Measurements from ENCODE around the gene SUGP2. TPM values are rescaled to one million over a fixed set of nuclear protein-coding genes. Genes with fewer than 3 reads are reported as not detected.

SUGP2 gene
- 72.9 TPM for polyA plus RNA-seq (2013)

DNA sequence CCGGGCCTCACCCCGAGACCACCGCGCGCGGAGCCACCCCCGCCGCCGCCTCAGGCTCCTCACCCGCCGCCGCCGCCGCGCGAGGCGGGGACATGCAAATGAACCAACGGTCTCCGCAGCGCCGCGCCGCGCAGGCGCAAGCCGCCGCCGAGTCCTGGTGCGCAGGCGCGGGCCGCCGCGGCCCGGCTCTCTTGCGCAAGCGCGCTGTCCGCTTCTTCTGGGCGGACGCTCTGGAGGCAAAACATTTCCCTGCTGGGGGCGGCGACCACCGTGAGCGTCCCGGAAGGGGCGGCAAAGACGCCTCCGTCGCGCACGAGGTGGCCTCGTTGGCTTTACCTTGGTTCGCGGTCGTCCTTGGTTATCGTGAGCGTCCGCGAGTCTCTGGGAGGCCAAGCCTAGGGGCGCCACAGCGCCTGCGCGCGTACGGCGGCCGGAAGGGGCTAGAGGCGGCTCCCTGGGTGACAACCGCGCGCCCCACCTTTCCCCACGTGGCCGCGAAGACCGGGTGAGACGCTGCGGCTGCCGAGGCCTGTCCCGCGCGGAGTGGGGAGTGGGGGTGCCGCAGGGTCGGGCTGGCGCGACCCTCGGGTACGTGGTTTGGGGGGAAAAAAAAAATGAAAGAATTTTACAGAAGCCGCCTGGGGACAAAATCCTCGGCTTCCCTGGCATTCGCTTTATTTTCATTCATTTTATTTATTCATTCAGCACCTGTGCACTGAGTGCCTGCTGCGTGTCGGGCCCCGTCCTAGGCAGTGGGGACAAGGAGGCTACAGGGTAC, at the start of gene SUGP2, which contains the start of gene ARMC6:
TSS of gene SUGP2 (minus strand) at position 92 of the 778 bp plus-strand sequence. CDS start 2,446 bp downstream, outside the sequence.
TSS of gene ARMC6 (plus strand) at position 178 of the 778 bp plus-strand sequence. CDS start 607 bp downstream, outside the sequence.
- H3K36me3 ChIP-seq (ENCODE audit: control insufficient read depth in 4 of 4, insufficient read depth in 4 of 4, low read length in 3 of 4): peaks cover 3 to 43% (median 25%) of the 10 kb centered on the region in 4 experiments
- CTCF ChIA-PET: no interaction called here
- no peaks in the 10 kb centered on the region for H3K27me3 ChIP-seq (replicated peaks in 2 of 5; ENCODE audit: control insufficient read depth in 4 of 5, insufficient read depth in 5 of 5, low read length in 4 of 5)
- H3K9me3 ChIP-seq (ENCODE audit: control extremely low read depth in 1 of 5, control insufficient read depth in 4 of 5, insufficient read depth in 2 of 5, low read depth in 1 of 5, low read length in 4 of 5): peaks cover 0 to 5% (median 3%) of the 10 kb centered on the region in 5 experiments
- peak within 1 kb of the TSS; percentile 75 to 97 (median 89) for H3K4me3 ChIP-seq (ENCODE audit: control insufficient read depth in 1 of 7, extremely low read depth in 1 of 7, insufficient read depth in 4 of 7, low read depth in 2 of 7, low read length in 6 of 7)
- POLR2A ChIA-PET: no interaction called here
- 0% methylated on average over 85 of the region's 94 CpGs for WGBS (ENCODE audit: insufficient coverage)
- DNase-seq: peak; percentile 87 to 94 (median 94)
- H3K27ac ChIP-seq (ENCODE audit: insufficient read depth in 1 of 2, low read depth in 1 of 2, low read length in 2 of 2, poor library complexity in 1 of 2, severe bottlenecking in 2 of 2): peak within 1 kb of the TSS; percentile 75 to 92
- peaks cover 0 to 31% (median 21%) of the 10 kb centered on the region in 4 experiments for H3K4me1 ChIP-seq (ENCODE audit: control extremely low read depth in 1 of 4, control insufficient read depth in 4 of 4, insufficient read depth in 4 of 4, low read length in 3 of 4)

DNA sequence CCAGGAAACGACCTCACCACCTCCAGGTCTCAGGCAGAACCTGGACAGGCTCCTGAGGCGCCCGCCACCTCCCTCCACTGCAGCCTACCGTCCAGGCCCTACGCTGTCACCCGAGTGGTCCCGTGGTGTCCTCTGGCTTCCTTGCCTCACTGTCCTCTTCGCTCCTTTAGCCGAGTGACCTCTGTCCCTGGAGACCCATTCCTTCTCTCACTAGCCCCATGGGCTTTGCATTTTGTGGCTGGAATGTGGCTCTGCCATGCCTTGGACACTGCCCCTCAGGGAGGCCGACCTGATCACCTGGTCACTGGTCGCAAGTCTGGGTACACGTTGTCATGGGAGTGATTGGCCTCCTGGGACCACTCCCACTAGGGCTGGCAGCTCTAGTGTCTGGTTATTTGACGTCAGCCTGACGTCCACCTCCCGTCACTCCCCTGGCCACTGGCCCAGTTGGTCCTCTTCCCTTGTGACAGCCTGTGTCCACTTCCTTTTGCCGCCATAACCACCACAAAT, 48.4 kb upstream of the SUGP2 start:
- Histone ChIP-seq H3K36me3 (ENCODE audit: control insufficient read depth in 4 of 4, insufficient read depth in 4 of 4, low read length in 3 of 4) (no peaks in the 10 kb centered on the region), H3K4me3 (ENCODE audit: control insufficient read depth in 1 of 7, extremely low read depth in 1 of 7, insufficient read depth in 4 of 7, low read depth in 2 of 7, low read length in 6 of 7) (no peak overlapping the region), H3K4me1 (ENCODE audit: control extremely low read depth in 1 of 4, control insufficient read depth in 4 of 4, insufficient read depth in 4 of 4, low read length in 3 of 4) (no peaks in the 10 kb centered on the region), H3K9me3 (ENCODE audit: control extremely low read depth in 1 of 5, control insufficient read depth in 4 of 5, insufficient read depth in 2 of 5, low read depth in 1 of 5, low read length in 4 of 5) (no peaks in the 10 kb centered on the region), H3K27ac (ENCODE audit: insufficient read depth in 1 of 2, low read depth in 1 of 2, low read length in 2 of 2, poor library complexity in 1 of 2, severe bottlenecking in 2 of 2) (no peak overlapping the region), H3K27me3 (replicated peaks in 2 of 5; ENCODE audit: control insufficient read depth in 4 of 5, insufficient read depth in 5 of 5, low read length in 4 of 5) (no peaks in the 10 kb centered on the region)
- ChIA-PET POLR2A (interaction anchor here (1.1 kb wide), 1 partner anchor 18 kb away, joined by 3 read pairs; no protein-coding TSS in a partner anchor), CTCF (no interaction called here)
- no peak for DNase-seq
- 94% methylated on average over 15 of the region's 16 CpGs for WGBS (ENCODE audit: insufficient coverage)

DNA sequence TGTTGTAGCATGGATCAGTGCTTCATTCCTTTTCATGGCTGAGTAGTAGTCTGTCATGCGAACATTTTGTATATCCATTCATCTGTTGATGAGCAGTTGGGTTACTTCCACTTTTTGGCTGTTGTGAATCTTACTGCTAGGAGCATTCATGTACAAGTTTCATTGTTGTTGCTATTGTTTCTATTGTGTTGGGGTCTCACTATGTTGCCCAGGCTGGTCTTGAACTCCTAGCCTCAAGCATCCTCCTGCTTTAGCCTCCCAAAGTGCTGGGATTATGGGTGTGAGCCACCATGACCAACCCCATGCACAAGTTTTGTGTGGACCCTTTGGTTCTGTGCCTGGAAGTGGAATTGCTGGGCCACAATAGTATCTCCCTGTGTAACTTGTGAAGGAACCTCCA, 46.3 kb upstream of the SUGP2 start:
- H3K27ac ChIP-seq (ENCODE audit: insufficient read depth in 1 of 2, low read depth in 1 of 2, low read length in 2 of 2, poor library complexity in 1 of 2, severe bottlenecking in 2 of 2): no peak overlapping the region
- H3K4me1 ChIP-seq (ENCODE audit: control extremely low read depth in 1 of 4, control insufficient read depth in 4 of 4, insufficient read depth in 4 of 4, low read length in 3 of 4): no peaks in the 10 kb centered on the region
- no peaks in the 10 kb centered on the region for H3K27me3 ChIP-seq (replicated peaks in 2 of 5; ENCODE audit: control insufficient read depth in 4 of 5, insufficient read depth in 5 of 5, low read length in 4 of 5)
- H3K36me3 ChIP-seq (ENCODE audit: control insufficient read depth in 4 of 4, insufficient read depth in 4 of 4, low read length in 3 of 4): peaks cover 0 to 3% (median 0%) of the 10 kb centered on the region in 4 experiments
- no peaks in the 10 kb centered on the region for H3K9me3 ChIP-seq (ENCODE audit: control extremely low read depth in 1 of 5, control insufficient read depth in 4 of 5, insufficient read depth in 2 of 5, low read depth in 1 of 5, low read length in 4 of 5)
- no CpG with 5 or more reads among the region's 1 CpG for WGBS (ENCODE audit: insufficient coverage)
- POLR2A ChIA-PET: no interaction called here
- CTCF ChIA-PET: no interaction called here
- no peak for DNase-seq
- no peak overlapping the region for H3K4me3 ChIP-seq (ENCODE audit: control insufficient read depth in 1 of 7, extremely low read depth in 1 of 7, insufficient read depth in 4 of 7, low read depth in 2 of 7, low read length in 6 of 7)

DNA sequence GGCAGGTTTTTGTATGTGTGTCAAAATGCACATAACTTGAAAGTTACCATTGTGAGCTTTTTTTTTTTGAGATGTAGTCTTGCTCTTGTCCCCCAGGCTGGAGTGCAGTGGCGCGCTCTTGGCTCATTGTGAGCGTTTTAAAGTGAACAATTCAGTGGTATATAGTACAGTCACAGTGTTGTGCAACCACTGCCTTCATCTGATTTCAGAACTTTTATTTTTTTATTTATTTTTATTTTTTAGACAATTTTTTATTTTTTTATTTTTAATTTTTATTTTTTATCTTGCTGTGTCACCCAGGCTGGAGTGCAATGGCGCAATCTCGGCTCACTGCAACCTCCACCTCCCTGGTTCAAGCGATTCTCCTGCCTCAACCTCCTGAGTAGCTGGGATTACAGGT, 45.5 kb upstream of the SUGP2 start:
- H3K4me3 ChIP-seq (ENCODE audit: control insufficient read depth in 1 of 7, extremely low read depth in 1 of 7, insufficient read depth in 4 of 7, low read depth in 2 of 7, low read length in 6 of 7): no peak overlapping the region
- H3K27ac ChIP-seq (ENCODE audit: insufficient read depth in 1 of 2, low read depth in 1 of 2, low read length in 2 of 2, poor library complexity in 1 of 2, severe bottlenecking in 2 of 2): no peak overlapping the region
- CTCF ChIA-PET: no interaction called here
- no peaks in the 10 kb centered on the region for H3K27me3 ChIP-seq (replicated peaks in 2 of 5; ENCODE audit: control insufficient read depth in 4 of 5, insufficient read depth in 5 of 5, low read length in 4 of 5)
- no CpG with 5 or more reads among the region's 6 CpGs for WGBS (ENCODE audit: insufficient coverage)
- no peak for DNase-seq
- POLR2A ChIA-PET: no interaction called here
- no peaks in the 10 kb centered on the region for H3K9me3 ChIP-seq (ENCODE audit: control extremely low read depth in 1 of 5, control insufficient read depth in 4 of 5, insufficient read depth in 2 of 5, low read depth in 1 of 5, low read length in 4 of 5)
- peaks cover 0 to 3% (median 0%) of the 10 kb centered on the region in 4 experiments for H3K36me3 ChIP-seq (ENCODE audit: control insufficient read depth in 4 of 4, insufficient read depth in 4 of 4, low read length in 3 of 4)
- peaks cover 0 to 4% (median 0%) of the 10 kb centered on the region in 4 experiments for H3K4me1 ChIP-seq (ENCODE audit: control extremely low read depth in 1 of 4, control insufficient read depth in 4 of 4, insufficient read depth in 4 of 4, low read length in 3 of 4)

DNA sequence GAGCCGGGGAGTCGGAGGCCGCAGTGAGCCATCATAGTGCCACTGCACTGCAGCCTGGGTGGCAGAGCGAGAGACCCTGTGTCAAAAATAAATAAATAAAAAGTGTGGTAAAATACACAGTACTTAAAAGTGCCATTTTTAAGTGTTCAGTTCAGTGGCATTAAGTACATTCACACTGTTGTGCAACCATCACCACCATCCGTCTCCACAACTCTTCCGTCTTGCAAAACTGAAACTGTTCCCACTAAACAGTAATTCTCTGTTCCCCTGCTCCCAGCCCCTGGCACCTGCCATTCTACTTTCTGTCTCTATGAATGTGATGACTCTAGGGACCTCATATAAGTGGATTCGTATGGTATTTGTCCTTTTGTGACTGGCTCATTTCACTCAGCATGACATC, 43.8 kb upstream of the SUGP2 start:
- Histone ChIP-seq H3K9me3 (ENCODE audit: control extremely low read depth in 1 of 5, control insufficient read depth in 4 of 5, insufficient read depth in 2 of 5, low read depth in 1 of 5, low read length in 4 of 5) (no peaks in the 10 kb centered on the region), H3K4me3 (ENCODE audit: control insufficient read depth in 1 of 7, extremely low read depth in 1 of 7, insufficient read depth in 4 of 7, low read depth in 2 of 7, low read length in 6 of 7) (no peak overlapping the region), H3K36me3 (ENCODE audit: control insufficient read depth in 4 of 4, insufficient read depth in 4 of 4, low read length in 3 of 4) (peaks cover 0 to 4% (median 2%) of the 10 kb centered on the region in 4 experiments), H3K27me3 (replicated peaks in 2 of 5; ENCODE audit: control insufficient read depth in 4 of 5, insufficient read depth in 5 of 5, low read length in 4 of 5) (no peaks in the 10 kb centered on the region), H3K27ac (ENCODE audit: insufficient read depth in 1 of 2, low read depth in 1 of 2, low read length in 2 of 2, poor library complexity in 1 of 2, severe bottlenecking in 2 of 2) (no peak overlapping the region), H3K4me1 (ENCODE audit: control extremely low read depth in 1 of 4, control insufficient read depth in 4 of 4, insufficient read depth in 4 of 4, low read length in 3 of 4) (peaks cover 0 to 4% (median 0%) of the 10 kb centered on the region in 4 experiments)
- ChIA-PET POLR2A (no interaction called here), CTCF (interaction anchor here (0.9 kb wide), 1 partner anchor 31 kb away, joined by 3 read pairs; no protein-coding TSS in a partner anchor)
- 98% methylated on average over 5 of the region's 7 CpGs for WGBS (ENCODE audit: insufficient coverage)
- DNase-seq: no peak

DNA sequence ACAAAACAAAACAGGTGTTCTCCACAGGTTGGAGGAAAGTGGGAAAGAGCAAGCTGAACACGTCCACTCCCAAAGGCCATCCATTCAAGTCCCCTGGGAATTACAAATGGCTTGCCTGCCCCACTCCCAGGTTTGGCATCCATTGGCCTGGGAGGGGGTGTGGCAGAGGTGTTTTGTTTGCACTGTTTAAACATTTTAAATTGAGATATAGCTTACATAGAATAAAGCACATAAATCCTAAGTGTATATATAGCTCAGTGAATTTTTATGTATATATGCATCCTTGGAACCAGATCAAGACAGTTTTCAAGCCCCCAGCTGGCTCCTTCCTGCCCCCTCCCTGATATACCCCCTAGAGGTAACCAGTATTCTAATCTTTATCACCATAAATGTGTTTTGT, 43.2 kb upstream of the SUGP2 start:
- POLR2A ChIA-PET: no interaction called here
- H3K4me1 ChIP-seq (ENCODE audit: control extremely low read depth in 1 of 4, control insufficient read depth in 4 of 4, insufficient read depth in 4 of 4, low read length in 3 of 4): peaks cover 0 to 4% (median 0%) of the 10 kb centered on the region in 4 experiments
- H3K9me3 ChIP-seq (ENCODE audit: control extremely low read depth in 1 of 5, control insufficient read depth in 4 of 5, insufficient read depth in 2 of 5, low read depth in 1 of 5, low read length in 4 of 5): no peaks in the 10 kb centered on the region
- CTCF ChIA-PET: no interaction called here
- H3K27ac ChIP-seq (ENCODE audit: insufficient read depth in 1 of 2, low read depth in 1 of 2, low read length in 2 of 2, poor library complexity in 1 of 2, severe bottlenecking in 2 of 2): no peak overlapping the region
- H3K27me3 ChIP-seq (replicated peaks in 2 of 5; ENCODE audit: control insufficient read depth in 4 of 5, insufficient read depth in 5 of 5, low read length in 4 of 5): no peaks in the 10 kb centered on the region
- no peak for DNase-seq
- 100% methylated on average over 1 of the region's 1 CpG for WGBS (ENCODE audit: insufficient coverage)
- peaks cover 0 to 4% (median 2%) of the 10 kb centered on the region in 4 experiments for H3K36me3 ChIP-seq (ENCODE audit: control insufficient read depth in 4 of 4, insufficient read depth in 4 of 4, low read length in 3 of 4)
- no peak overlapping the region for H3K4me3 ChIP-seq (ENCODE audit: control insufficient read depth in 1 of 7, extremely low read depth in 1 of 7, insufficient read depth in 4 of 7, low read depth in 2 of 7, low read length in 6 of 7)

DNA sequence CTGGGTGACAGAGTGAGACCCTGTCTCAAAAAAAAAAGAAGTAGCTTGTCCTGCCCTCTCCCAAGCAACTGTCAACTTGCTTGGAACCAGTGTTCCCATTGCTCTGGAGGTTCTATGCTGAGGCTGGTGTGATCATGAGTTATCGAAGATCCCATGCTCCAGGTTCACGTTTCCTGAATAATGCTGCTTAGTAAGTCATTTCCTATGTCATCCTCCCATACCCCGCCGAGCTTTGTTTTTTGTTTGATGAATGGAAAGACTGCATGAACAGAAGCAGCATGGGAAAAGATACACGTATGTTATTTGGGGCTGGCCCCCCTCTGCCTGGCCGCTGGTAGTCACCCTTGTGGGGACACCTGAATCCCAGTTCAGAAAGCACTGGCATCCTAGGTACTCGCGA, 41.8 kb upstream of the SUGP2 start:
- Histone ChIP-seq H3K9me3 (ENCODE audit: control extremely low read depth in 1 of 5, control insufficient read depth in 4 of 5, insufficient read depth in 2 of 5, low read depth in 1 of 5, low read length in 4 of 5) (no peaks in the 10 kb centered on the region), H3K36me3 (ENCODE audit: control insufficient read depth in 4 of 4, insufficient read depth in 4 of 4, low read length in 3 of 4) (peaks cover 0 to 4% (median 2%) of the 10 kb centered on the region in 4 experiments), H3K27me3 (replicated peaks in 2 of 5; ENCODE audit: control insufficient read depth in 4 of 5, insufficient read depth in 5 of 5, low read length in 4 of 5) (no peaks in the 10 kb centered on the region), H3K4me3 (ENCODE audit: control insufficient read depth in 1 of 7, extremely low read depth in 1 of 7, insufficient read depth in 4 of 7, low read depth in 2 of 7, low read length in 6 of 7) (no peak overlapping the region), H3K27ac (ENCODE audit: insufficient read depth in 1 of 2, low read depth in 1 of 2, low read length in 2 of 2, poor library complexity in 1 of 2, severe bottlenecking in 2 of 2) (no peak overlapping the region), H3K4me1 (ENCODE audit: control extremely low read depth in 1 of 4, control insufficient read depth in 4 of 4, insufficient read depth in 4 of 4, low read length in 3 of 4) (peaks cover 0 to 4% (median 0%) of the 10 kb centered on the region in 4 experiments)
- no peak for DNase-seq
- 100% methylated on average over 2 of the region's 8 CpGs for WGBS (ENCODE audit: insufficient coverage)
- ChIA-PET CTCF (interaction anchor here (0.8 to 1.9 kb wide), 2 partner anchors 9 to 10 kb away, joined by 3 to 5 read pairs; no protein-coding TSS in a partner anchor), POLR2A (no interaction called here)

All from common myeloid progenitor, CD34-positive (primary cell).